Measurements from ENCODE around the gene SKIDA1. TPM values are rescaled to one million over a fixed set of nuclear protein-coding genes. Genes with fewer than 3 reads are reported as not detected.

SKIDA1 gene
- total RNA-seq, 1 experiment from 2014 or later: 0.40 TPM

GRCh38 chr10:21490711-21491105 is 34.8 kb downstream of the SKIDA1 start:
- Mint-ChIP-seq H3K9me3 (ENCODE audit: low read depth, unreplicated experiment) (no peaks in the 10 kb centered on the region), H3K36me3 (ENCODE audit: insufficient read depth, unreplicated experiment) (peaks cover 20% of the 10 kb centered on the region), H3K27me3 (ENCODE audit: unreplicated experiment) (no peaks in the 10 kb centered on the region), H3K4me3 (ENCODE audit: low read depth, unreplicated experiment) (no peak overlapping the region), H3K27ac (ENCODE audit: unreplicated experiment) (no peak overlapping the region), H3K4me1 (ENCODE audit: low read depth, unreplicated experiment) (no peaks in the 10 kb centered on the region)
- no peak for DNase-seq
- CTCF ChIA-PET: no interaction called here
- BruUV-seq (replicated peaks): no TSS peak
- TF ChIP-seq, protein P1, sequence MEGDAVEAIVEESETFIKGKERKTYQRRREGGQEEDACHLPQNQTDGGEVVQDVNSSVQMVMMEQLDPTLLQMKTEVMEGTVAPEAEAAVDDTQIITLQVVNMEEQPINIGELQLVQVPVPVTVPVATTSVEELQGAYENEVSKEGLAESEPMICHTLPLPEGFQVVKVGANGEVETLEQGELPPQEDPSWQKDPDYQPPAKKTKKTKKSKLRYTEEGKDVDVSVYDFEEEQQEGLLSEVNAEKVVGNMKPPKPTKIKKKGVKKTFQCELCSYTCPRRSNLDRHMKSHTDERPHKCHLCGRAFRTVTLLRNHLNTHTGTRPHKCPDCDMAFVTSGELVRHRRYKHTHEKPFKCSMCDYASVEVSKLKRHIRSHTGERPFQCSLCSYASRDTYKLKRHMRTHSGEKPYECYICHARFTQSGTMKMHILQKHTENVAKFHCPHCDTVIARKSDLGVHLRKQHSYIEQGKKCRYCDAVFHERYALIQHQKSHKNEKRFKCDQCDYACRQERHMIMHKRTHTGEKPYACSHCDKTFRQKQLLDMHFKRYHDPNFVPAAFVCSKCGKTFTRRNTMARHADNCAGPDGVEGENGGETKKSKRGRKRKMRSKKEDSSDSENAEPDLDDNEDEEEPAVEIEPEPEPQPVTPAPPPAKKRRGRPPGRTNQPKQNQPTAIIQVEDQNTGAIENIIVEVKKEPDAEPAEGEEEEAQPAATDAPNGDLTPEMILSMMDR (IDR thresholded peaks at IDR 0.05; ENCODE audit: unreplicated experiment): no peak
- intact Hi-C loops (cut with micrococcal nuclease; ENCODE audit: unreplicated experiment): loop anchor here (10.0 kb wide), 1 partner anchor 416 kb away; no protein-coding TSS in a partner anchor

DNA sequence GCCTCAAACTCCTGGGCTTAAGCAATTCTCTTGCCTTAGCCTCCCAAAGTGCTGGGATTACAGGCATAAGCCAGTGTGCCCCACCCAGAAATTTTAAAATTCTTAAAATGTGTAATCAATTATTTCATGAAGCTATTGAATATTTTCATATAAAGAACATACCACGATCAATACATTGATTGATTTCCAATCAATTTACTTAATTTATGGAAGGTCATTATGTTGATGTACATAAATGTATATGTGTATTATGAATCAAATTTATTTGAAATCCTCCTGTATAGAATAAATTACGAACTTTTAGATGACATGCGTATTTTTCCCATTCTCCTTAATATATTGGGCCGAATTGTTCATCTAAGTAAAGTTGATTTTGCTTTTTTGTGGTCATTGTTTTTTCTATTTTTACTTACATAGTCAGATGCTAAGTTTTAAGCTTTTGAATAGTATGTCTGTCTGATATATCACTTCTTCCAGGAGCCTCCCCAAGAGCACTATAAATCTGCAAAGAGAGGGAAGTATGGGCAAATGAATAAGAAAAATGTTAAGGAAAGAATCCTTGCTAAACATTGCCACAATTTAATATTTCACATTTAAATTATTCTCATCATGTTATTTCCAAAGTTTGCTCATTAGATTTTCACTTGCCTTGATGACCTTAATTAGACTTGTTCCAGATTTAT is 35.3 kb downstream of the SKIDA1 start:
- Mint-ChIP-seq H3K27ac (ENCODE audit: unreplicated experiment) (no peak overlapping the region), H3K27me3 (ENCODE audit: unreplicated experiment) (no peaks in the 10 kb centered on the region), H3K4me3 (ENCODE audit: low read depth, unreplicated experiment) (no peak overlapping the region), H3K36me3 (ENCODE audit: insufficient read depth, unreplicated experiment) (peaks cover 14% of the 10 kb centered on the region), H3K9me3 (ENCODE audit: low read depth, unreplicated experiment) (no peaks in the 10 kb centered on the region), H3K4me1 (ENCODE audit: low read depth, unreplicated experiment) (no peaks in the 10 kb centered on the region)
- intact Hi-C loops (cut with micrococcal nuclease; ENCODE audit: unreplicated experiment): loop anchor here (10.0 kb wide), 1 partner anchor 415 kb away; no protein-coding TSS in a partner anchor
- CTCF ChIA-PET: no interaction called here
- DNase-seq: no peak
- no TSS peak for BruUV-seq (replicated peaks)
- TF ChIP-seq, protein P1 (IDR thresholded peaks at IDR 0.05; ENCODE audit: unreplicated experiment): no peak

- intact Hi-C loops (cut with micrococcal nuclease; ENCODE audit: unreplicated experiment): no loop called here
Measured at GRCh38 chr10:21488957-21489446, 36.5 kb downstream of the SKIDA1 start.

DNA sequence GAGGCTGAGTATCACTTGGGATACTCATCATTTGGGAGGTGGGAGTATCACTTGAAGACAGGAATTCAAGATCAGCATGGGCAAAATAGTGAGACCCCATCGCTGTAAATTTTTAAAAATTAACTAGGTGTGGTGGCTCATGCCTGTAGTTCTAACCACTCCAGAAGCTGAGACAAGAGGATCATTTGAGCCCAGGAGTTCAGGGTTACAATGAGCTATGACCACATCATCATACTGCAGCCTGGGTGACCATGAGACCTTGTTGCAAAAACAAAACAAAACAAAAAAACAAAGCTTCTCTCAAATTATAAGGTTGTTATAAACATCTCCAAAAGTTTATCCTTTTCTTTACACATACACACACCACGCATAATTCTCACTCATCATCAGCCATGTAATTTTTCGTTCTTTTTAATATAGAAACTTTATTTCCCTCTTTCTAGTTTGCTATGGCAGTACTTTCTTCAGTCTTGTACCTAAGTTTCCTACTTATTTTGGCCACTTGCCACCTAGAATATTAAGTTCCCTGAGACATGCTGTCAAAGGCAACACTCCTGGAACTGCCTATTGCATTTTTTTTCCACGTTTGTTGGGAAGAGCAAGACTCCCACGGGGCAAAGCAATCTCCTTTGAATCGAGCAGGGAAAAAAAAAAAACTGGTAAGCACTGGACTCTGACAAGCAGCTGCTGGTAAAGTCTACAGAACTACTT is 37.1 kb downstream of the SKIDA1 start:
- intact Hi-C loops (cut with micrococcal nuclease; ENCODE audit: unreplicated experiment): no loop called here
- no peak overlapping the region for H3K27ac Mint-ChIP-seq (ENCODE audit: unreplicated experiment)
- BruUV-seq (replicated peaks): no TSS peak
- H3K27me3 Mint-ChIP-seq (ENCODE audit: unreplicated experiment): no peaks in the 10 kb centered on the region
- TF ChIP-seq, protein P1 (IDR thresholded peaks at IDR 0.05; ENCODE audit: unreplicated experiment): no peak
- H3K4me3 Mint-ChIP-seq (ENCODE audit: low read depth, unreplicated experiment): no peak overlapping the region
- CTCF ChIA-PET: interaction anchor here (1.5 kb wide), 1 partner anchor 8 kb away, joined by 7 read pairs; no protein-coding TSS in a partner anchor
- no peaks in the 10 kb centered on the region for H3K9me3 Mint-ChIP-seq (ENCODE audit: low read depth, unreplicated experiment)
- DNase-seq: no peak
- H3K36me3 Mint-ChIP-seq (ENCODE audit: insufficient read depth, unreplicated experiment): no peaks in the 10 kb centered on the region
- H3K4me1 Mint-ChIP-seq (ENCODE audit: low read depth, unreplicated experiment): no peaks in the 10 kb centered on the region

More at GRCh38 chr10:21488957-21489446, 36.5 kb downstream of the SKIDA1 start:
- Mint-ChIP-seq H3K27me3 (ENCODE audit: unreplicated experiment) (no peaks in the 10 kb centered on the region), H3K36me3 (ENCODE audit: insufficient read depth, unreplicated experiment) (peaks cover 3% of the 10 kb centered on the region), H3K27ac (ENCODE audit: unreplicated experiment) (no peak overlapping the region), H3K4me3 (ENCODE audit: low read depth, unreplicated experiment) (no peak overlapping the region), H3K9me3 (ENCODE audit: low read depth, unreplicated experiment) (no peaks in the 10 kb centered on the region), H3K4me1 (ENCODE audit: low read depth, unreplicated experiment) (no peaks in the 10 kb centered on the region)
- CTCF ChIA-PET: no interaction called here
- TF ChIP-seq, protein P1 (IDR thresholded peaks at IDR 0.05; ENCODE audit: unreplicated experiment): no peak
- no TSS peak for BruUV-seq (replicated peaks)
- DNase-seq: no peak

Data from Calu3 (cell line).